Brain microvascular endothelial cell (primary cell): ENCODE results near the gene BLID.
A peak's percentile ranks its signal among the peaks of the same experiment; 100 is the strongest.

ENCODE experiments used
- DNase-seq: peaks from one replicate; pipeline ENCODE4 v3.0.0-alpha.2; 2020
- H3K27ac ChIP-seq: fragments of 250-450 bp; sonication (Bioruptor Pico); 2 replicates; pipeline ENCODE4 v1.5.1; 2020; ENCODE audit warnings: mild to moderate bottlenecking, moderate library complexity
- H3K27me3 ChIP-seq: fragments of 250-450 bp; sonication (Bioruptor Pico); replicated peaks from 2 replicates; pipeline ENCODE4 v1.5.1; 2020; ENCODE audit warnings: mild to moderate bottlenecking
- H3K36me3 ChIP-seq: fragments of 250-450 bp; sonication (Bioruptor Pico); replicated peaks from 2 replicates; pipeline ENCODE4 v1.5.1; 2020; ENCODE audit warnings: mild to moderate bottlenecking
- H3K4me3 ChIP-seq: 2 replicates; pipeline ENCODE4 v1.5.1; 2011; ENCODE audit warnings: low read depth, mild to moderate bottlenecking, control low read depth, low read length, moderate library complexity
- CTCF ChIP-seq: IDR thresholded peaks from 2 replicates; pipeline ENCODE4 v1.5.1; 2011; ENCODE audit warnings: low read depth, mild to moderate bottlenecking, moderate library complexity, low read length, control low read depth, inconsistent platforms; ENCODE audit errors: missing control alignments
- in situ Hi-C: cut with HindIII; loops from 2 replicates; pipeline ENCODE4 v1.10.0; 2017; ENCODE audit warnings: low sequenced_read_pairs, low pct_ligation_motif_present

Gene BLID

GRCh38 chr11:122146475-122146874, 30.5 kb upstream of the BLID start:
- Histone ChIP-seq H3K4me3 (no peak overlapping the region), H3K36me3 (peaks cover 81% of the 10 kb centered on the region), H3K27me3 (no peaks in the 10 kb centered on the region), H3K27ac (peak overlapping the region; percentile 51)
- no peak for TF ChIP-seq CTCF
- in situ Hi-C loops: no loop called here
- peak; percentile 47 for DNase-seq

- no peak for TF ChIP-seq CTCF
- Histone ChIP-seq H3K36me3 (peaks cover 81% of the 10 kb centered on the region), H3K27me3 (no peaks in the 10 kb centered on the region), H3K4me3 (no peak overlapping the region), H3K27ac (peak overlapping the region; percentile 51)
- no peak for DNase-seq
- in situ Hi-C loops: no loop called here
These were observed 29.8 kb upstream of the BLID start for GRCh38 chr11:122145715-122146274.

GRCh38 chr11:122144752-122145151, 28.7 kb upstream of the BLID start:
- no peak for TF ChIP-seq CTCF
- H3K27me3 ChIP-seq: no peaks in the 10 kb centered on the region
- peaks cover 75% of the 10 kb centered on the region for H3K36me3 ChIP-seq
- H3K27ac ChIP-seq: no peak overlapping the region
- DNase-seq: no peak
- in situ Hi-C loops: no loop called here
- H3K4me3 ChIP-seq: no peak overlapping the region

- peak overlapping the region; percentile 79 for H3K27ac ChIP-seq
- no peak overlapping the region for H3K4me3 ChIP-seq
- no peaks in the 10 kb centered on the region for H3K27me3 ChIP-seq
- no peak for DNase-seq
- TF ChIP-seq CTCF: no peak
- H3K36me3 ChIP-seq: peaks cover 52% of the 10 kb centered on the region
- in situ Hi-C loops: no loop called here
These were observed 25.7 kb upstream of the BLID start for GRCh38 chr11:122141725-122142124.

GRCh38 chr11:122140500-122140899, 24.5 kb upstream of the BLID start:
- Histone ChIP-seq H3K27ac (peak overlapping the region; percentile 79), H3K4me3 (no peak overlapping the region), H3K27me3 (no peaks in the 10 kb centered on the region), H3K36me3 (peaks cover 45% of the 10 kb centered on the region)
- in situ Hi-C loops: no loop called here
- no peak for TF ChIP-seq CTCF
- DNase-seq: peak; percentile 66

- H3K4me3 ChIP-seq: no peak overlapping the region
- no peaks in the 10 kb centered on the region for H3K27me3 ChIP-seq
- no peak for TF ChIP-seq CTCF
- DNase-seq: no peak
- H3K27ac ChIP-seq: peak overlapping the region; percentile 79
- in situ Hi-C loops: no loop called here
- peaks cover 46% of the 10 kb centered on the region for H3K36me3 ChIP-seq
These were observed 23.5 kb upstream of the BLID start for GRCh38 chr11:122139595-122139866.
